Stimulated activated naive CD4-positive, alpha-beta T cell treated with Interleukin-2 at 50 U/mL for 16 hours (primary cell): ENCODE measurements around the gene SLC39A13.

Experiments
- DNase-seq: peaks from one replicate; lab custom pipeline; 2025; lab: John Stamatoyannopoulos, UW

SLC39A13 gene

GRCh38 chr11:47407746-47408590, at the start of gene SLC39A13:
Gene SLC39A13 (plus strand): TSS chr11:47408590. CDS start chr11:47410095, 1,505 bp downstream.
- DNase-seq: peak; percentile 88

GRCh38 chr11:47358731-47359051, 49.7 kb upstream of the SLC39A13 start:
- no peak for DNase-seq

GRCh38 chr11:47359162-47359561, 49.2 kb upstream of the SLC39A13 start:
- DNase-seq: no peak

- DNase-seq: no peak
These were observed 48.8 kb upstream of the SLC39A13 start for GRCh38 chr11:47359586-47359985.

- no peak for DNase-seq
These were observed 48.0 kb upstream of the SLC39A13 start for GRCh38 chr11:47360341-47360740.

GRCh38 chr11:47361419-47361818, 47.0 kb upstream of the SLC39A13 start:
- no peak for DNase-seq

GRCh38 chr11:47366020-47366490, 42.3 kb upstream of the SLC39A13 start:
- DNase-seq: no peak

GRCh38 chr11:47369676-47370075, 38.7 kb upstream of the SLC39A13 start:
- no peak for DNase-seq

GRCh38 chr11:47372422-47372821, 36.0 kb upstream of the SLC39A13 start:
- DNase-seq: no peak

GRCh38 chr11:47373876-47374719, 34.3 kb upstream of the SLC39A13 start:
- DNase-seq: peak; percentile 79

- DNase-seq: no peak
These were observed 33.7 kb upstream of the SLC39A13 start for GRCh38 chr11:47374720-47375019.

GRCh38 chr11:47375020-47375419, 33.4 kb upstream of the SLC39A13 start:
- no peak for DNase-seq

- DNase-seq: no peak
These were observed 32.8 kb upstream of the SLC39A13 start for GRCh38 chr11:47375546-47376085.

GRCh38 chr11:47376107-47376524, 32.3 kb upstream of the SLC39A13 start:
- DNase-seq: no peak

- no peak for DNase-seq
These were observed 31.6 kb upstream of the SLC39A13 start for GRCh38 chr11:47376525-47377371.

- no peak for DNase-seq
These were observed 30.8 kb upstream of the SLC39A13 start for GRCh38 chr11:47377571-47378009.

- DNase-seq: no peak
These were observed 30.2 kb upstream of the SLC39A13 start, which contains the start of gene SPI1 for GRCh38 chr11:47378010-47378835. Gene SPI1 (minus strand): TSS chr11:47378547. CDS start chr11:47378353, 194 bp downstream.

- no peak for DNase-seq
These were observed 29.6 kb upstream of the SLC39A13 start for GRCh38 chr11:47378836-47379170.

- DNase-seq: no peak
These were observed 29.1 kb upstream of the SLC39A13 start for GRCh38 chr11:47379317-47379716.

GRCh38 chr11:47380078-47380477, 28.3 kb upstream of the SLC39A13 start:
- DNase-seq: no peak

- DNase-seq: no peak
These were observed 25.3 kb upstream of the SLC39A13 start for GRCh38 chr11:47383071-47383470.
